Activated CD8-positive, alpha-beta memory T cell treated with anti-CD3 and anti-CD28 coated beads, Interleukin-2, amount 50 U/mL, for 1 hour (primary cell): ENCODE results near the gene KIF26B.
A peak's percentile ranks its signal among the peaks of the same experiment; 100 is the strongest.

Source experiments
- DNase-seq: peaks from one replicate; pipeline ENCODE4 v3.0.0-alpha.2; 2020; ENCODE audit errors: extremely low read depth

Gene KIF26B

GRCh38 chr1:245132771-245133170 is 22.0 kb upstream of the KIF26B start:
- no peak for DNase-seq

- DNase-seq: no peak
These were observed 20.6 kb upstream of the KIF26B start for GRCh38 chr1:245133995-245134715.

GRCh38 chr1:245142171-245142798 is 12.5 kb upstream of the KIF26B start:
- no peak for DNase-seq

GRCh38 chr1:245142976-245143375 is 11.8 kb upstream of the KIF26B start:
- DNase-seq: no peak

DNA sequence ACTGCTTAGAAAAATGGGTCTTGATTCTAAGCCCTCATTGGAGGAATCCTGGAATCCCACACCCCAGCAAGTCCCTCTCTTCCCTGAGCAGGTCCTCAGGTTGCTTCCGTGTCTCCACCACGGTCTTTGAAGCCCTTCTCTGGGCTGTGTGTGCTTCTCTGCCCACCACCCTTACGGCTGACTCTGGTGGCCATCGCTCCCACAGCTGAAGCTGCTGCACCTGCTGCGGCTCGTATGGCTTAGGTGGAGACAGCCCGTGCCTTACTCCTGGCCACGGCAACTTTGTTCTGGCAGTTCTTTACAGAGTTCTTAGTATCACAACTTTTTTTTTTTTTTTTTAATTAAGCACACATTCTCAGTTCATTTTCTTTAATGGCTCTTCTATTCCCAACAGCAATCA is 10.9 kb upstream of the KIF26B start:
- no peak for DNase-seq

GRCh38 chr1:245148069-245148468 is 6.7 kb upstream of the KIF26B start:
- DNase-seq: no peak

DNA sequence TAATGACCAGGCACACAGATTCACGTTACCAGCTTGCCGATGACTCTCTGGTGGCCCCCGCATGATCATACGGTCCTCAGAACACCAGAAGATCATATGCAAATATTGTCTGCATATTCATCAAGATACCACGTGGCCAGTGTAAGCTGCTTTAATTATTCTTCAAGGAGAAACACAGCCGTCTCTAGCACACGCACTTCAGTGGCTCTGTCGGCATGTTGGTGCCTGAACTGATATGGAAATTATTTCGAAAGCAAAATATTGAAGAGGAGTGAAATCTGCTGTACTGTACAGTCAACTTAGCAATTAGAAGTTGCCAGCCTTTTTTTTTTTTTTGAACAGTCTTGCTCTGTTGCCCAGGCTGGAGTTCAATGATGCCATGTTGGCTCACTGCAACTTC is 5.9 kb upstream of the KIF26B start:
- no peak for DNase-seq

- DNase-seq: peak; percentile 35
These were observed 1.7 kb upstream of the KIF26B start for GRCh38 chr1:245153081-245153551.

GRCh38 chr1:245153552-245154428 is 995 bp upstream of the KIF26B start:
- DNase-seq: no peak

- DNase-seq: no peak
These were observed 671 bp downstream of the KIF26B start for GRCh38 chr1:245155272-245156040.

GRCh38 chr1:245156041-245156735 is 1.4 kb downstream of the KIF26B start:
- peak; percentile 44 for DNase-seq

DNA sequence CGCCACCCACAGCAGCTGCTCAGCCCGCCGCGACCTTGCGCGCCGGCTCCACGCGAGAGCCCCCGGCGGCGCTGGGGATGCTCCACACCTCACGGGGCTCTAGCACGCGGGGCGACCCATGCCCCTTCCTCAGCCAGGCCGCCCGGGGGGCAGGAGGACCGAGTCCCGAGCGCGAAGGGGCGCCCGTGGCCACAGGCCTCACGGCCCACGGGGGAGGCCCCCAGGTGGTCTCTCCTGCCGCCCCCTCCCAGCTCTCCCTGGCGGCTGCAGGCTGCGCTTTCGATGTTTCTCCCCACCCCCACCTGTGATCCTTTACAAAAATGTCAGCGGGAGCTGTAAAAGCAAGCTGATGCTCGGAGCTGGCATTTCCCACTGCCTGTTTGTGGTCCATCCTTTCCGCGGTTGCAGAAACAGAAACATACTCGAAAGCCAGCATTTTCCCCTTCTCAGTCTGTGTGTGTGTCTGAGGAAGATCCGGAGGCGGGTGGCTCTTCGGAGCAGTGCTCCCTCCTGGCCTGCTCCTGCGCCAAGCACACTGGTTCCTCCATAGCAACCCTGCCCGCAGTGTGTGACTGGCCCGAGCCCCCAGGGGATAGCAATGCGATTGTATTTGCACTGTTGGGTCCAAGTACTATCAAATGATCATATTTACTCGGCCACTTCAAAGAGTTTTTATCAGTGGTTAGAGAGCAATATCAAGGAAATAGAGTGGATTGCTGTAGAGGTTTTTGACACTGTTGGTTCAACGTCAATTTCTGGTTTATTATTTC is 2.1 kb downstream of the KIF26B start:
- no peak for DNase-seq

GRCh38 chr1:245158913-245159312 is 4.1 kb downstream of the KIF26B start:
- no peak for DNase-seq

DNA sequence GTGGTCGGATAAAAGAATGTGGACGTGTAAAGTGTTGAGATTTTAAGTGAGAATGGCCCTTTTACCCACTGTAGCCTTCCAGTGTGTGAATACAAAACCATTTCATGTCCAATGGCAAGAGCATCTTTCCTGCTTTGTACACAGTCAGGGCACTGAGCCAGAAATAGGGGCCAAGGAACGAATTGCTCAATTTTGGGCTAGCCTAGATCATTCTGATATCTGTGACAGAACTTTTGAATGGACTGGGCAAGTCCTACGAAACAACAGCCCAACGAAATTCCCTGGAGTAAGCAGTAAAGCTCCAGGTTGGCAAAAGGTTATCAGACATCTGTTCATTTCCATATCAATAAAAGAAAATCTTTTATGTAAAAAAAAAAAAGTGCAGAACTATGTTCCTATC is 5.5 kb downstream of the KIF26B start:
- no peak for DNase-seq

- no peak for DNase-seq
These were observed 6.1 kb downstream of the KIF26B start for GRCh38 chr1:245160741-245161400.

- no peak for DNase-seq
These were observed 7.1 kb downstream of the KIF26B start for GRCh38 chr1:245161866-245162265.

DNA sequence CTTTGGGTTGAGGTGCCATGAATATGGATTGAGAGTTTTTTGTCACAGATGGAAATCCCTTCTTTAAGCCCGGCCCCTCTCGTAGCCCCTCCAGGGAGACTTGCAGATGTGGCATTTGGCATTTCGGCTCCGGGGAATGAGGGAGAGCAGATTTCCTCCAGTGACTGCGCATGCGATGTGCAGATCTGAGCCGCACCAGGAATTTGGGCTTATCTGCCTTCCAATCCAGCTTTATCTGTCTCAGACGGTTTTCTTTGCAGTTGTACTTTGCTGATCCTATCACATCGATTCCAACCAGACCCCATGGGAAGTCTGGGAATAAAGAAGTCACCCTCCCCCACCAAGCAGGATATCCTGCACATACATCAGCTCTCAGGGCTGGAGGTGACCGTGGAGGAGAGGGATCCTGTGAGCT is 11.7 kb downstream of the KIF26B start:
- DNase-seq: no peak

- DNase-seq: no peak
These were observed 13.3 kb downstream of the KIF26B start for GRCh38 chr1:245168086-245168485.

GRCh38 chr1:245168906-245169305 is 14.1 kb downstream of the KIF26B start:
- DNase-seq: no peak

DNA sequence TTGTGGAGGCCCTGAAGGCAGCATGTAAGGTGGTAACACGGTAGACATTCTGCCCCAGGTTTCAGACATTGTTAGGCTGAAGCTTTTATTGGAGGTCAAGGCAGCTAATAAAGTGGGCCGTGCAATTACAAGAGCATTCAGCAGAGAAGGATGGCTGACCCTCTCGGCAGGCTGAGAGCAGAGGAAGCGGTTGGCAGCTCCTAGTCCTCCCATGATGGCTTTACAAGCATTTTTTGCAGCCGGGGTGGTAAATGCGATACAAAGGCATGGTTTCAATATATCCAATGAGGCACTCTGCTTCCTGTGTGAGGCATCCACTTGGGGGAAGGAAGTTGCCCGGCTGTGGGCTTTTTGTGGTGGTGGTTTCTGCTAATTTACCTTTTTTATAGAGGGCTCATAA is 14.6 kb downstream of the KIF26B start:
- no peak for DNase-seq
